ENCODE measurements around the gene MARCHF4. TPM values are rescaled to one million over a fixed set of nuclear protein-coding genes. Genes with fewer than 3 reads are reported as not detected.
"Not testable (repeated sequence)": the region's sequence is repeated elsewhere in the genome, so short reads cannot be mapped to it uniquely, and the experiment has no call there.

Gene MARCHF4
- total RNA-seq, 1 donor from 2014 or later: not detected

GRCh38 chr2:216392018-216392562 is 19.8 kb upstream of the MARCHF4 start:
- H3K36me3 ChIP-seq (ENCODE audit: control insufficient read depth in 3 of 3, insufficient read depth in 3 of 3, low read length in 3 of 3): no peaks in the 10 kb centered on the region
- H3K9me3 ChIP-seq (ENCODE audit: control insufficient read depth in 3 of 3, low read length in 3 of 3): no peaks in the 10 kb centered on the region

GRCh38 chr2:216391401-216391800 is 19.1 kb upstream of the MARCHF4 start:
- no peaks in the 10 kb centered on the region for H3K4me1 ChIP-seq (ENCODE audit: control insufficient read depth in 3 of 3, insufficient read depth in 3 of 3, low read length in 3 of 3)
- no peaks in the 10 kb centered on the region for H3K9me3 ChIP-seq (ENCODE audit: control insufficient read depth in 3 of 3, low read length in 3 of 3)
- H3K27me3 ChIP-seq (ENCODE audit: control insufficient read depth in 3 of 3, insufficient read depth in 3 of 3, low read length in 3 of 3): peaks cover 0 to 12% (median 3%) of the 10 kb centered on the region in 3 donors
- H3K27ac ChIP-seq (ENCODE audit: low read depth, low read length): no peak overlapping the region
- H3K36me3 ChIP-seq (ENCODE audit: control insufficient read depth in 3 of 3, insufficient read depth in 3 of 3, low read length in 3 of 3): no peaks in the 10 kb centered on the region
- no peak overlapping the region for H3K4me3 ChIP-seq (ENCODE audit: low read length in 3 of 3)
- no peak overlapping the region for H3K9ac ChIP-seq (ENCODE audit: low read depth in 1 of 3, low read length in 3 of 3)

More at GRCh38 chr2:216392018-216392562, 19.8 kb upstream of the MARCHF4 start:
- no peaks in the 10 kb centered on the region for H3K4me1 ChIP-seq (ENCODE audit: control insufficient read depth in 3 of 3, insufficient read depth in 3 of 3, low read length in 3 of 3)
- no peak overlapping the region for H3K4me3 ChIP-seq (ENCODE audit: low read length in 3 of 3)
- no peak overlapping the region for H3K27ac ChIP-seq (ENCODE audit: low read depth, low read length)
- H3K27me3 ChIP-seq (ENCODE audit: control insufficient read depth in 3 of 3, insufficient read depth in 3 of 3, low read length in 3 of 3): peaks cover 0 to 12% (median 3%) of the 10 kb centered on the region in 3 donors
- no peak overlapping the region for H3K9ac ChIP-seq (ENCODE audit: low read depth in 1 of 3, low read length in 3 of 3)

- H3K4me1 ChIP-seq (ENCODE audit: control insufficient read depth in 3 of 3, insufficient read depth in 3 of 3, low read length in 3 of 3): no peaks in the 10 kb centered on the region
- H3K9ac ChIP-seq (ENCODE audit: low read depth in 1 of 3, low read length in 3 of 3): no peak overlapping the region
- H3K27ac ChIP-seq (ENCODE audit: low read depth, low read length): no peak overlapping the region
- H3K27me3 ChIP-seq (ENCODE audit: control insufficient read depth in 3 of 3, insufficient read depth in 3 of 3, low read length in 3 of 3): peaks cover 0 to 10% (median 6%) of the 10 kb centered on the region in 3 donors
- no peaks in the 10 kb centered on the region for H3K36me3 ChIP-seq (ENCODE audit: control insufficient read depth in 3 of 3, insufficient read depth in 3 of 3, low read length in 3 of 3)
- no peak overlapping the region for H3K4me3 ChIP-seq (ENCODE audit: low read length in 3 of 3)
- H3K9me3 ChIP-seq (ENCODE audit: control insufficient read depth in 3 of 3, low read length in 3 of 3): no peaks in the 10 kb centered on the region
Measured at GRCh38 chr2:216389570-216389969, 17.3 kb upstream of the MARCHF4 start.

GRCh38 chr2:216388046-216388884 is 16.0 kb upstream of the MARCHF4 start:
- Histone ChIP-seq H3K4me1 (ENCODE audit: control insufficient read depth in 3 of 3, insufficient read depth in 3 of 3, low read length in 3 of 3) (no peaks in the 10 kb centered on the region), H3K9ac (ENCODE audit: low read depth in 1 of 3, low read length in 3 of 3) (no peak overlapping the region), H3K27ac (ENCODE audit: low read depth, low read length) (no peak overlapping the region), H3K4me3 (ENCODE audit: low read length in 3 of 3) (no peak overlapping the region), H3K36me3 (ENCODE audit: control insufficient read depth in 3 of 3, insufficient read depth in 3 of 3, low read length in 3 of 3) (no peaks in the 10 kb centered on the region), H3K27me3 (ENCODE audit: control insufficient read depth in 3 of 3, insufficient read depth in 3 of 3, low read length in 3 of 3) (peaks cover 0 to 3% (median 2%) of the 10 kb centered on the region in 3 donors), H3K9me3 (ENCODE audit: control insufficient read depth in 3 of 3, low read length in 3 of 3) (no peaks in the 10 kb centered on the region)

DNA sequence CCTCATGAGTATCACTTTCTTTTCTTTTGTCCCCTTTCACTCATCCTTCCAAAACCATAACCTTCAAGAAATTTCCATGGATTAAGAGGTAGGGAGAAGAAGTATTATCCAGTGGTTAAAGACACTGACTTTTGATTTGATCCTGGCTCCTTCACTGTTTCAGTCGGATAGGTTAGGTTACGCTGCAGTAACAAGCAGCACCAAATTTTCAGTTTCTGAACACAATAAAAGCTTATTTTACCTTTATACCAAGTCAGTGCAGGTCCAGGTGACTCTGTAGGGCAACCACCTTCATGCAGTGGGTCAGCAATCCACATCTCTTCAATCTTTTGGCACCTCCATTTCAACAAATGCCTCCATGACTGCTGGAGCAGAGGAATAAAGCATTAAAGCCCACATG is 15.0 kb upstream of the MARCHF4 start:
- no peaks in the 10 kb centered on the region for H3K4me1 ChIP-seq (ENCODE audit: control insufficient read depth in 3 of 3, insufficient read depth in 3 of 3, low read length in 3 of 3)
- H3K9me3 ChIP-seq (ENCODE audit: control insufficient read depth in 3 of 3, low read length in 3 of 3): no peaks in the 10 kb centered on the region
- H3K4me3 ChIP-seq (ENCODE audit: low read length in 3 of 3): no peak overlapping the region
- no peaks in the 10 kb centered on the region for H3K36me3 ChIP-seq (ENCODE audit: control insufficient read depth in 3 of 3, insufficient read depth in 3 of 3, low read length in 3 of 3)
- H3K9ac ChIP-seq (ENCODE audit: low read depth in 1 of 3, low read length in 3 of 3): no peak overlapping the region
- H3K27me3 ChIP-seq (ENCODE audit: control insufficient read depth in 3 of 3, insufficient read depth in 3 of 3, low read length in 3 of 3): peaks cover 0 to 3% (median 0%) of the 10 kb centered on the region in 3 donors
- H3K27ac ChIP-seq (ENCODE audit: low read depth, low read length): no peak overlapping the region

DNA sequence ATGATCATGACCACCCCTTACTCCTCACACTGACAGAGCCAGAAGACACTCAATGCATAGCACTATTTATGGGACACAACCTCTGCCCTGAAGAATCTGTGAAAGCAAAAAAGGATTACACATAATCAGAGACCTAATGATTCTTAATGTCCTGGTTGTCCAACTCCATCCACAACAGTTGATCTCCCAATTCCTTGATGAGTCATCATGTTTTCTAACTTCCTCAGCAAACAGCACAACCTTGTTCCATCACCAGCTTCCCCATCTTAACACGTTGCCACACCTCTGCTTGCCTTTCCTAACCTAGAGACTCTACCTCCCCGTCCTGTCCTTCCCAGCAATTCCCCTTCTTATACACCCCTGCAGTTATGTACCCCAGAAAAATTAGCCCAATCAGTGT is 13.2 kb upstream of the MARCHF4 start:
- Histone ChIP-seq H3K4me3 (ENCODE audit: low read length in 3 of 3) (no peak overlapping the region), H3K9me3 (ENCODE audit: control insufficient read depth in 3 of 3, low read length in 3 of 3) (no peaks in the 10 kb centered on the region), H3K27me3 (ENCODE audit: control insufficient read depth in 3 of 3, insufficient read depth in 3 of 3, low read length in 3 of 3) (peaks cover 0 to 3% (median 0%) of the 10 kb centered on the region in 3 donors), H3K4me1 (ENCODE audit: control insufficient read depth in 3 of 3, insufficient read depth in 3 of 3, low read length in 3 of 3) (no peaks in the 10 kb centered on the region), H3K36me3 (ENCODE audit: control insufficient read depth in 3 of 3, insufficient read depth in 3 of 3, low read length in 3 of 3) (no peaks in the 10 kb centered on the region), H3K27ac (ENCODE audit: low read depth, low read length) (no peak overlapping the region), H3K9ac (ENCODE audit: low read depth in 1 of 3, low read length in 3 of 3) (no peak overlapping the region)

DNA sequence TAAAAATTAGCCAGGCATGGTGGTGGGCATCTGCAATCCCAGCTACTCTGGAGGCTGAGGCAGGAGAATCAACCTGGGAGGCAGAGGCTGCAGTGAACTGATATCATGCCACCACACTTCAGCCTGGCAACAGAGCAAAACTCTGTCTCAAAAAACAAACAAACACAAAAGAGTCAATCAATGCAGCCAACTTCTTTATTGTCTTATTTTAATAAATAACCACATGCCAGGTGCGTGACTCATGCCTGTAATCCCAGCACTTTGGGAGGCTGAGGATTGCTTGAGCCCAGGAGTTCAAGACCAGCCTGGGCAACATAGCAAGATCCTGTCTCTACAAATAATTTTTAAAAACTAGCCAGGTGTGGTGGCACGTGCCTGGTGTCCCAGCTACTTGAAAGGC is 12.1 kb upstream of the MARCHF4 start:
- not testable (repeated sequence) for H3K36me3 ChIP-seq (ENCODE audit: control insufficient read depth in 3 of 3, insufficient read depth in 3 of 3, low read length in 3 of 3); H3K27me3 ChIP-seq (ENCODE audit: control insufficient read depth in 3 of 3, insufficient read depth in 3 of 3, low read length in 3 of 3); H3K4me1 ChIP-seq (ENCODE audit: control insufficient read depth in 3 of 3, insufficient read depth in 3 of 3, low read length in 3 of 3); H3K9me3 ChIP-seq (ENCODE audit: control insufficient read depth in 3 of 3, low read length in 3 of 3); H3K9ac ChIP-seq (ENCODE audit: low read depth in 1 of 3, low read length in 3 of 3); H3K27ac ChIP-seq (ENCODE audit: low read depth, low read length); H3K4me3 ChIP-seq (ENCODE audit: low read length in 3 of 3)

DNA sequence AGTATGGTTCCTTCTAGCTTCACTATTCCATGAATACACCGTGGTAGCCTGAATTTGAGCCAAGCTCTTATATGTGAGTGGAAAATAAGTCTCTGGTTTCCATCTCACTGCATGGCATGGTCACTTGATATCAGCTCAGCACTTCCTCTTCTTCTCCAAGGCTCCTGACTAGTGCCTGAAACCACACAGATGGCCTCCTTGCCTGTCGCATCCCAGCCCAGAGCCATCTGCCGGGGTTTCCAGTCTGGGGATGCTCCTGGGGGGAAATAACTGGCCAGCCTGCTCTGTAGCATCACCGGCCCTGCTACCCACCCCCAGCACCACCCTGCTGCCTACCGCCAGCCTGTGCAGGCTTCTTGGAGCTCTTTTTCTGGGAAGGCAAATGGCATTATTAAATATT is 7.7 kb upstream of the MARCHF4 start:
- Histone ChIP-seq H3K27me3 (ENCODE audit: control insufficient read depth in 3 of 3, insufficient read depth in 3 of 3, low read length in 3 of 3) (peaks cover 0 to 12% (median 8%) of the 10 kb centered on the region in 3 donors), H3K36me3 (ENCODE audit: control insufficient read depth in 3 of 3, insufficient read depth in 3 of 3, low read length in 3 of 3) (no peaks in the 10 kb centered on the region), H3K4me3 (ENCODE audit: low read length in 3 of 3) (no peak overlapping the region), H3K9ac (ENCODE audit: low read depth in 1 of 3, low read length in 3 of 3) (no peak overlapping the region), H3K4me1 (ENCODE audit: control insufficient read depth in 3 of 3, insufficient read depth in 3 of 3, low read length in 3 of 3) (no peaks in the 10 kb centered on the region), H3K9me3 (ENCODE audit: control insufficient read depth in 3 of 3, low read length in 3 of 3) (no peaks in the 10 kb centered on the region), H3K27ac (ENCODE audit: low read depth, low read length) (no peak overlapping the region)

DNA sequence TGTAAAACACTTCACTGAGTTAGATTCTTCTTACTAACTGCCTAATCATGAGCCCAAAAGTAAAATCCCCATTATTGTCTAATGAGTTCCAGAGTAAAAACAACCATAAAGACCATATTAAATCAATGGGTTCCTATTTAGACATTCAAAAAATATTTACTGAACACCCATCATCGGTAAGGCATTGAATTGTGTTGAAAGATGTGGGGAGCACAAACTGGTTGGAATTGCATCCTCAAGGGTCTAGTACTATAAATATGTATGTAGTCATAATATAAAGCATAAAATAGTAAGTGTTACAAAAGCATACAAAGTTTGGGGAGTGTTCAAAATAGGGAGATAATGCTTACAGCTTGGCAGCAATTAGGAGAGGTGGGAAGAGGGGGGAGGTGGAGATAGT is 3.0 kb upstream of the MARCHF4 start:
- Histone ChIP-seq H3K27ac (ENCODE audit: low read depth, low read length) (no peak overlapping the region), H3K9me3 (ENCODE audit: control insufficient read depth in 3 of 3, low read length in 3 of 3) (no peaks in the 10 kb centered on the region), H3K27me3 (ENCODE audit: control insufficient read depth in 3 of 3, insufficient read depth in 3 of 3, low read length in 3 of 3) (peaks cover 20 to 29% (median 28%) of the 10 kb centered on the region in 3 donors), H3K4me1 (ENCODE audit: control insufficient read depth in 3 of 3, insufficient read depth in 3 of 3, low read length in 3 of 3) (peaks cover 2 to 4% (median 3%) of the 10 kb centered on the region in 3 donors), H3K9ac (ENCODE audit: low read depth in 1 of 3, low read length in 3 of 3) (no peak overlapping the region), H3K36me3 (ENCODE audit: control insufficient read depth in 3 of 3, insufficient read depth in 3 of 3, low read length in 3 of 3) (no peaks in the 10 kb centered on the region), H3K4me3 (ENCODE audit: low read length in 3 of 3) (no peak overlapping the region)

DNA sequence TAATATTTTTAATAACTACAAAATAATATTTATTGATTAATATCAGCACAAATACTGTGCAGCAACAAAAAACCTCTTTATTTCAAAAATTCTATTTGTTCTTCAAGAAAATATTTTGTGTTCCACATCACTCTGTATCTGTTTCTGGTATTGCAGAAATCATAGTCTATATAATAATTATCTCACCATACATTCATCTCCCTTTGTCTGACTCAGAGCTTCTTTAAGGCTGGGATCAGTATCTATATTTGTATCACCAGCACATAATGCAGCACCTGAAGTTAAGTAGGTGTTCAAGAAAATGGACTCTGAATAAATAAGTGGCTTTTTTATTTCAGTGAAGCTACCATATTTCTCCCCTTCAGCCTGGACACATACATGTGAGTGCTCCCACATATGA is 1.6 kb upstream of the MARCHF4 start:
- Histone ChIP-seq H3K27ac (ENCODE audit: low read depth, low read length) (no peak overlapping the region), H3K36me3 (ENCODE audit: control insufficient read depth in 3 of 3, insufficient read depth in 3 of 3, low read length in 3 of 3) (no peaks in the 10 kb centered on the region), H3K4me3 (ENCODE audit: low read length in 3 of 3) (no peak overlapping the region), H3K27me3 (ENCODE audit: control insufficient read depth in 3 of 3, insufficient read depth in 3 of 3, low read length in 3 of 3) (peaks cover 34 to 39% (median 35%) of the 10 kb centered on the region in 3 donors), H3K4me1 (ENCODE audit: control insufficient read depth in 3 of 3, insufficient read depth in 3 of 3, low read length in 3 of 3) (peaks cover 2 to 4% (median 3%) of the 10 kb centered on the region in 3 donors), H3K9me3 (ENCODE audit: control insufficient read depth in 3 of 3, low read length in 3 of 3) (no peaks in the 10 kb centered on the region), H3K9ac (ENCODE audit: low read depth in 1 of 3, low read length in 3 of 3) (no peak overlapping the region)

All from skeletal muscle tissue (tissue), 4 donors.